Activated CD4-positive, alpha-beta T cell treated with anti-CD3 and anti-CD28 coated beads, Interleukin-2, amount 50 U/mL, for 4 hours (primary cell): ENCODE results near the gene GNG2.

Experiments used
- DNase-seq, 2 experiments: peaks; one replicate each; pipeline ENCODE4 v3.0.0-alpha.2; 2020

GNG2 gene

DNA sequence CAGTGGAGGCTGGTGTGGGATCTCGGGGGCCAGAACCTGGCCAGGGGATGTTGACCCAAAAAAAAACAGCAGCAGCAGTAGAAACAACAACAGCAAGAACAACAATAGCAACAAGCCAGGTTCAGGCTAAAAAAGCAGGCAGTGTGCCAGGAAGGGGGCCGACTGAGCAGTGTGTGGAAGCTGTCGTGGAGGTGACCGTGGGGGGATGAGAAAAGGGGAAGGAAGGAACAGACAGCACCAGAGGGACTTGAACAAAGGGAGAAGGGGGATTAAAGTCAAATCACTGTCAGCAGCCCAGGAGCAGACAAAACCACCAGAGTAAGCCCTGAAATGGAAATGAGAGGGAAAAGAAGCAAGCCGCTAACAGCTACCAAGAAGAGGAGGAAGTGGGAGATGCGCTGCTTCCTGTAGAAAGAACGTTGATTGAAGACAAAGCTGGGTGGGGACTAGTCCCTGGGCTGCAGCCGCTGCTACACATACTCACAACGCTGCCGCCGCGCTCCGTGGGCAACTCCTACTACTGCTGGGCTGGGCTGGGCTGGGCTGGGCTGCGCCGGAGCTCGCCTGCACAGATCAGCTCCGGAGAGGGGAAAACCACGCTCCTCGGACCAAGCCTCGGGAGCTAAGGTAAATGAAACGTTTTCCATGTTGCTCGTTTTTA lies at the start of gene GNG2:
Gene GNG2, plus strand, starts transcription at position 449 of the 661 bp plus-strand sequence. CDS start 90,067 bp downstream, outside the sequence.
- DNase-seq, result peak; percentile 70

DNA sequence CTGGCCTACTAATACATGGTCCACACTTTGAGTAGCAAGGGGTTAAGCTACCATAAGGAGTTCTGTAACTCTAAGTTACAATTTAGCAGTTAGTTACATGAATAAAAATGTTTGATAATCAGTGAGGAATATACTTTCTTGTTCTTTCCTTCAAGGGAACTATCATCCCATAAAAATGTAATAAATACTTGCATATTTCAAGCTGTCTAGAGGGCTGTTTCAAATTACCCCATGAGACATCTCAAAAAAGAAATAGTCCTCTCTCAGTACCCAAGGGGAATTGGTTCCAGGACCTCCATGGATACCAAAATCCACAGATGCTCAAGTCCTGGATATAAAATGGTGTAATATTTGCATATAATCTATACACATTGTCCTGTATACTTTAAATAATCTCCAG lies 48.7 kb upstream of the GNG2 start:
- DNase-seq, result no peak

DNA sequence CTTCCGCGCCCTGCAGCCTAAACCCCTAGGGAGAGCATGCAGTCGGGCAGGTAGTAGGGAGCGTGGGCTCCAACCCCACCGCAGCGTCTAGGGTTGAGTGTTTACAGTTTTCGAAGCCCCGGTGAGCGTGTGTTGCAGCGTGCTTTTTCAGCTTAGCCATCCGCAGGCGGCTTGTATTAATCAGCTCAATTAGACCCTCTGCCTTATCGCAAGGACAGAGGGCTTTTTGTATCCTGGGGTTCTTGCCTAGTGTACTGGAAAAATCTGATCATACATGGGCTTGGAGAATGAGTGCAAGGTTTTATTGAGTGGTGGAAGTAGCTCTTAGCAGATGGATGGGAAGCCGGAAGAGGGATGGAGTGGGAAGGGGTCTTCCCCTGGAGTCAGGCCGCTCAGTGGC lies 44.4 kb upstream of the GNG2 start:
- no peak for DNase-seq

DNA sequence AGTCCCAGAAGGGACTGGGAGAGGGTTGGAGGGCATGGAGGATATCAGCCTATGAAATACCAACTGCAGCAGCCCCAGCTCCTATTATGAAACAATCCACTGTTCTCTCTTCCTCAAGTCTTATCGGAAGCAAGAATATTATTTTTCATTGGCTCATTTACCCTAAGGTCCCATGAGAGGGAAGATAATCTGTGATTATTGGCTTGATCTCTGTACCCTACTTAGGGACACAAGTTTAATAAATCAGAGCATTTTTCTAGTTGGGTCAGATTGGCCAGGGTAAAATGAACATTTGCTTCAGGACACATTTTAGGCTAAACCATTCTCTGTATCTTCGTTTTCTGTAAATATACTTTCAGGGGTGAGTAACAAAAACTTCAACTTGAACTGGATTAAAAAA lies 43.1 kb upstream of the GNG2 start:
- no peak for DNase-seq

GRCh38 chr14:51818748-51819380 lies 41.5 kb upstream of the GNG2 start:
- no peak for DNase-seq

DNA sequence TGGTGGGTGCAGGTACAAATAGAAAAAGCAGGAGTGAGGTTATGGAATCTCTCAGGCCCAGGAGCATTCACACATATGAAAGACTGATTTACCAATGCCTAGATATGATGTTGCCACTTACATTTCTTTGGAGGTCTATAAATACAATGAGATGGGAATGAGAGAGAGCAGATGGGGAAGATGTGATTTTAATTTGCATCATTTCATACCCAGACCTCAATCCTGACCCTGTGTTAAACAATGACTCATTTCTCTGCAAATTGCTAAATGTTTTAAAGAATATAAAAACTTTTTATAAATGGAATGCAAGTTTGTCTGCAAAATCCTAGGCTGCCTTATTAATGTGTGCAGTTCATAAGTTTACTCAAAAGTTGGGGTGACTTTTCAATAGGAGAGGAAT lies 38.6 kb upstream of the GNG2 start:
- no peak for DNase-seq

DNA sequence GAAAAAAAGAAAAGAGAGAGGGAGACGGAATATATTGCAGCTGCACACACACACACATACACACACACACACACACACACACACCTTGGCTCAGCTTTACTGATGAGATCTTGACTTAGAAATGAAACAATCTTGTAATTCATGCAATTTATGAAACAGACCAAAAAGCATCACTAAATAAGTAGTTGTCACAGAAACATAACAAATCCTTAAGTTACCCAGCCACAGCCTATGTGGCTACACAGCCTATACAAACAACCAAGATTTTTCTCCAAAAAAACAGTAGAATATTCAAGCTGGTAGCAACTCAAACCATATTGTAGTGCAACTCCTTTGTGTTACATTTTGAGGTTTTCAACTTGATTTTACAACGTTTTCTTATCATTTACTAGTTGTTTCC lies 37.9 kb upstream of the GNG2 start:
- no peak for DNase-seq

DNA sequence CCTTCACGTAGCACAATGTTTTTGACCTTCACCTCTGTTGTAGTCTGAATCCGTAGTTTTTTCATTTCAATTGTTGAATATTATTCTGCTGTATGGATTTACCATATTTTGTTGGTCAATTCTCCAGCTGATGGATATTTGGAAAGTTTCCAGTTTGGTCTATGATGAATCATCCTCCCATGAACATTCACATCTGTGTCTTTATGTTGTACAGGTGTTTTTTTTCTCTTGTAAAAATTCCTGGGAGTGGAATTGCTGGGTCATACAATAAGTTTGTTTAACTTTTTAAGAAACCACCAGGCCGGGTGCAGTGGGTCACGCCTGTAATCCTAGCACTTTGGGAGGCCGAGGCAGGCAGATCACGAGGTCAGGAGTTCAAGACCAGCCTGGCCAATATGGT lies 36.7 kb upstream of the GNG2 start:
- no peak for DNase-seq

DNA sequence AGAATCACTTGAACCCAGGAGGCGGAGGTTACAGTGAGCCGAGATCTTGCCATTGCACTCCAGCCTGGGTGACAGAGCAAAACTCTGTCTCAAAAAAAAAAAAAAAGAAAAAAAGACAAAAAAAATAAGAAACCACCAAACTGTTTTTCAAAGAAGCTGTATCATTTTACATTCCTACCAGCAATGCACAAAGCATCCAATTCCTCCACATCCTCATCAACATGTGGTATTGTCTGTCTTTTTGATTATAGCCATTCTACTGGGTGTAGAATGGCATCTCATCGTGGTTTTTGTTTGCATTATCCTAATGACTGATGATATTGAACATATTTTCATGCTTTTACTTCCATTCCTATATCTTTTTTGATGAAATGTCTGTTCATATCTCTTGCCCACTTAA lies 36.2 kb upstream of the GNG2 start:
- no peak for DNase-seq

DNA sequence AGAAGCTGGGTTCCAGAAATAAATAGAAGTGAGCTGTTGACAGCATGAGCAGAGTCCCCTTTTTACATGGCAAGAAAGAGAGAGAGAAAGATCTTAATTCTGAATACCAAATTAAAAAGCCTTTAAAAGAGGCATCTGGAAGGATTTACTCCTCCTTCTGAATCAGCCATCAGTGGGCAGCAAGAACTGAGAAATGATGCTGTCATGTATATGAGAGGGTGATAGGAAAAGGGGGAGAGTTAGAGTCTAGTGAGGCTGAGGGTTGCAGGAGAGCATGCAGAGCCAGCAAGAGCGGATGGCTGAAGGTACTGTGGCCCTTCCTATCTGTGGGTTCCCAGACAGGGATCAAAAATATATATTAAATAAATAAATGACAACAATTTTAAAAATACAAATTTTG lies 34.5 kb upstream of the GNG2 start:
- DNase-seq, result no peak

- DNase-seq, result peak; percentile 54 to 60
Observed at GRCh38 chr14:51828017-51828797, 32.2 kb upstream of the GNG2 start.

- DNase-seq, result no peak
Observed at GRCh38 chr14:51834240-51834639, 26.2 kb upstream of the GNG2 start.

DNA sequence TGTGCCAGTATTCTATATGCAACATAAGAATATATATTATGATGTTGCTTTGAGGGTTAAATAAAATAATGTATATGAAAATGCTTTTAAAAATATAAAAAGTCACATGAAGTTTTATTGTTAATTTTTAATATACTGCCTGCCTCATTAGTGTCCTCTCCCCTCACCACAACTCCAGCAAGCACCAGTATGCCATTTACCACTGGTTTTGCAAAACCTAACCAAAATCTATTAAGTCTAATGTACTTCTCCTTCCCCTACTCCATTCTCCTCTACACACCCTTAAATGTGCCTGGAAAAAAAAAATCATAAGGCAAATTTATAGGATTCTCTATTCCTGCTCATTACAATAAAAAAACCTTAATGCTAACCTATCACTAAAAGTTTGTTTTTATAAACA lies 24.0 kb upstream of the GNG2 start:
- DNase-seq, result no peak

DNA sequence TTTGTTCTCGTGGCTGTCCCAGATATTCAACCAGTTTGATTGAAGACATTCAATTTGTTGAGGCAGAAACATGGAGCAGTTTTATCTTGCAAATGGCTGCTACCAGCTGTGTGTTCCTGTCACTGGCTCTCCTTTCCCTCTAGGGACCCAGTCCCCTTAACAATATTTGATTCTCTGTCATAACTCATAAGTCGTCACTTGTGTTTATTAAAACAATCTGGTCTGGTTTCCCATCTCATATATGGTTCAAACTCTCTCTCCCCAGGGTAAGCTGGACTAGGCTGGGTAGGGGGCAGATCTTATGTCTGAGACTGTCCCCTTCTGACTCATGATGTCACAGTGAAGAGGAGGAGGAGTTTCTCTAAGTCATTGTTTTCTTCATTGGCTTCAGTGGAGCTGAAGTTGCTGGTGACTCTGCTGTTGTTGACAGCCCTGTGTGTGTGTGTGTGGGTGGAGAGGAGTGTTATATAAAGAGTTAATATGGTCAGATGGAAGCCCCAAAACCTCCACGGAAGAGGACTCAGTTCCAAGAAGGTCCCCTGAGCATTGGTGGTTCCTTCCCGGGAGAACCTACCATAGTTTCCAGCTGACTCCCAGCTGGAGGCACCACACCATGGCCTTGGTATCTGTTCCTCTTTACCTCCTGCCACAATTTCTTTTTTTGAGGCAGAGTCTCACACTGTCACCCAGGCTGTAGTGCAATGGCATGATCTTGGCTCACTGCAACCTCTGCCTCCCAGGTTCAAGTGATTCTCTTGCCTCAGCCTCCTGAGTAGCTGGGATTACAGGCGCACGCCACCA lies 16.1 kb upstream of the GNG2 start:
- no peak for DNase-seq

GRCh38 chr14:51845811-51846210 lies 14.6 kb upstream of the GNG2 start:
- DNase-seq, result no peak

DNA sequence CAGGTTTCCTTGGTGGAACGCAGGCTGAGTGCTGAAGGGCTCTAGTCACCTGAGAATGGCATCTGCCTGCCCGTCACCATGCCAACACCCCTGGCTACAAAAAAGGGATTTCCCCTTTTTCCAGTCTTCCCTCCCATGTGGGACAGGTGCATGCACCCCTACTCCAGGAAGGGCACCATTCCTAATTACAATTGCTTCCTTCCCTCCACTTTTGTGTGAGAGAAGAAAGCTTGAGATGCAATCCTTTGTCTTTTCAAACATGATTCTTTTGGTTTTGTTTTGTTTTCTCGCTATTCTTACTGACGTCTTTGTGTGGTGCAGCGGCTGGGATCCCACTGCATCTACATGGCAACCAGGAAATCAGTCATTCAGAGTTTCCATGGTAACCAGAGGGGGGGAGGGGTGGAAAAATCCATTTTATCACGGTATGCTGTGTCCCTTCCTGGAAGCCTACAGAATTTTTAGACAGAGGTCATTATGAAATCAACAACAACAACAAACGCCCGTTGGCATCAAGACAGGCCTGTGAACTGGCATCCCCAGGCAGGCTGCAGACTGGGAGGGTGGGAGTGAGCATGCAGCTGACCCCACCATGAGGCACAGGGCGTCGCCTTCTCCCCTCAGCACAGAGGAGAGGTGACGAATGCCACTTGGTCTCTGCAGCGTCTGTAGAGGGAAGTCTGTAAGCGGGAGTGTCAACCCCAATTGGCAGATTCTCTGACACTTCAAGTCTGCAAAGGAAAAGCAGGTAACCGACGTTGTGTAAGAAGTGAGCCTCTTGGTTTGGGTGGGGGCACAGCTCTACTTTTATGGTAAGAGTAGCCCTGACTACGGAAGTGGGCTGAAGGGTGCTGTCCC lies 13.6 kb upstream of the GNG2 start:
- DNase-seq, result peak; percentile 81

- no peak for DNase-seq
Observed at GRCh38 chr14:51847489-51847796, 13.0 kb upstream of the GNG2 start.

- DNase-seq, result no peak
Observed at GRCh38 chr14:51848120-51848519, 12.3 kb upstream of the GNG2 start.

GRCh38 chr14:51849097-51849496 lies 11.3 kb upstream of the GNG2 start:
- DNase-seq, result no peak

DNA sequence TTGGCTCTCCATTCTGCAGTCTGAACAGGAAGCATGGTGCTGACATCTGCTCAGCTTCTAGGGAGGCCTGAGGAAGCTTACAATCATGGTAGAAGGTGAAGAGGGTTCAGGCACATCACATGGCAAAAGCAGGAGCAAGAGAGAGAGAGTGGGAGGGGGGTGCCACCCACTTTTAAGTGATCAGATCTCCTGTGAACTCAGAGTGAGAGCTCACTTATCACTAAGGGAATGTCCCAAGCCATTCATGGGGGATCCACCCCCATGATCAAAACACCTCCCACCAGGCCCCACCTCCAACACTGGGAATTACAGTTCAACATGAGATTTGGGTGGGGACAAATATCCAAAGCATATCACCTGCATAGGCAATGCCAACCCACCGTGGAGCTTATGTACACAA lies 9.8 kb upstream of the GNG2 start:
- DNase-seq, result no peak

GRCh38 chr14:51852541-51852940 lies 7.9 kb upstream of the GNG2 start:
- DNase-seq, result no peak

- DNase-seq, result no peak
Observed at GRCh38 chr14:51855234-51855633, 5.2 kb upstream of the GNG2 start.
